SK-N-SH (cell line): Measurements from ENCODE around the gene PARD3B. TPM values are rescaled to one million over a fixed set of nuclear protein-coding genes. Genes with fewer than 3 reads are reported as not detected.

ENCODE experiments used
- CTCF ChIA-PET: fragments of 300-600, 350-600 bp; formaldehyde crosslinking; extraction: SDS; loops from one replicate; lab custom pipeline; 2021; lab: Yijun Ruan, JAX
- POLR2A ChIA-PET: fragments of 350-600 bp; sonication (Branson Sonifier 250); formaldehyde crosslinking; extraction: SDS; loops from one replicate; lab custom pipeline; 2020; ENCODE audit warnings: antibody characterized with exemption, inconsistent platforms; lab: Yijun Ruan, JAX
- DNase-seq: peaks from one replicate; pipeline ENCODE4 v3.0.0; 2012
- H2AFZ ChIP-seq: fragments of 200-600 bp; sonication (generic); 2 replicates; pipeline ENCODE4 v1.8.1; 2016; ENCODE audit warnings: antibody characterized with exemption, mild to moderate bottlenecking, low read depth
- H3F3A ChIP-seq: fragments of 200-600 bp; sonication (generic); replicated peaks from 2 replicates; pipeline ENCODE3; 2016; ENCODE audit warnings: antibody characterized with exemption, mild to moderate bottlenecking; ENCODE audit not compliant: insufficient read depth
- H3K27ac ChIP-seq, 2 experiments: fragments of 200-500 bp in 1 of 2; fragments of 200-600 bp in 1 of 2; sonication (Bioruptor generic) in 1 of 2; sonication (generic), shearing (Covaris generic) in 1 of 2; 2 replicates each; pipeline versions ENCODE4 v1.5.1 to v1.6.1; 2014 to 2016; ENCODE audit warnings: low read depth in 2 of 2, inconsistent platforms in 1 of 2, low read length in 1 of 2, mild to moderate bottlenecking in 1 of 2, mixed read lengths in 1 of 2
- H3K27me3 ChIP-seq: fragments of 200-600 bp; sonication (generic), shearing (Covaris generic); 2 replicates; pipeline ENCODE4 v1.6.1; 2016; ENCODE audit warnings: mixed run types; ENCODE audit not compliant: insufficient read depth
- H3K36me3 ChIP-seq, 2 experiments: fragments of 200-500 bp in 1 of 2; fragments of 200-600 bp in 1 of 2; sonication (Bioruptor generic) in 1 of 2; sonication (generic) in 1 of 2; replicated peaks in 1 of 2; 2 replicates each; pipeline versions ENCODE3 to v1.5.1; 2014 to 2016; ENCODE audit warnings: low read length in 1 of 2, mild to moderate bottlenecking in 1 of 2; ENCODE audit not compliant: insufficient read depth in 2 of 2, control insufficient read depth in 1 of 2
- H3K4me1 ChIP-seq, 2 experiments: fragments of 200-500 bp in 1 of 2; fragments of 200-600 bp in 1 of 2; sonication (Bioruptor generic) in 1 of 2; sonication (generic), shearing (Covaris generic) in 1 of 2; 2 replicates each; pipeline versions ENCODE4 v1.5.1 to v1.6.1; 2014 to 2016; ENCODE audit warnings: low read depth in 1 of 2, low read length in 1 of 2, mixed run types in 1 of 2; ENCODE audit not compliant: insufficient read depth in 2 of 2, control insufficient read depth in 1 of 2
- H3K4me2 ChIP-seq: fragments of 200-600 bp; sonication (generic), shearing (Covaris generic); 2 replicates; pipeline ENCODE4 v1.6.1; 2017; ENCODE audit warnings: mixed run types
- H3K4me3 ChIP-seq, 2 experiments: fragments of 200-500 bp in 1 of 2; fragments of 200-600 bp in 1 of 2; sonication (Bioruptor generic) in 1 of 2; sonication (generic), shearing (Covaris generic) in 1 of 2; 2 replicates each; pipeline versions ENCODE4 v1.5.1 to v1.8.1; 2014 to 2016; ENCODE audit warnings: low read depth in 2 of 2, inconsistent platforms in 1 of 2, low read length in 1 of 2, mild to moderate bottlenecking in 1 of 2, mixed read lengths in 1 of 2, moderate library complexity in 1 of 2
- H3K79me2 ChIP-seq: fragments of 200-600 bp; sonication (generic); 2 replicates; pipeline ENCODE4 v1.8.1; 2017; ENCODE audit warnings: mild to moderate bottlenecking; ENCODE audit not compliant: insufficient read depth
- H3K9ac ChIP-seq: fragments of 200-600 bp; sonication (generic); 2 replicates; pipeline ENCODE4 v1.6.1; 2017; ENCODE audit warnings: mixed run types
- H3K9me2 ChIP-seq: fragments of 200-600 bp; sonication (generic); 2 replicates; pipeline ENCODE4 v1.6.1; 2017; ENCODE audit warnings: mixed run types
- H3K9me3 ChIP-seq: fragments of 200-600 bp; sonication (generic); 2 replicates; pipeline ENCODE4 v1.6.1; 2017; ENCODE audit warnings: mixed run types, mild to moderate bottlenecking, moderate library complexity
- H4K20me1 ChIP-seq: fragments of 200-600 bp; sonication (generic); 2 replicates; pipeline ENCODE4 v1.6.1; 2017; ENCODE audit warnings: mild to moderate bottlenecking, mixed run types; ENCODE audit not compliant: insufficient read depth
- CTCF ChIP-seq: fragments of 200-600 bp; sonication (generic); IDR thresholded peaks from 2 replicates; pipeline ENCODE4 v1.6.1; 2017; ENCODE audit warnings: antibody characterized with exemption, mild to moderate bottlenecking, moderate library complexity
- ELF1 ChIP-seq: IDR thresholded peaks from 2 replicates; pipeline ENCODE4 v1.4.0; 2012
- EZH2phosphoT487 ChIP-seq: fragments of 200-600 bp; sonication (generic); IDR thresholded peaks from 2 replicates; pipeline ENCODE4 v1.6.1; 2017; ENCODE audit warnings: low read depth, mixed run types, mild to moderate bottlenecking, antibody characterized with exemption, moderate library complexity, borderline replicate concordance
- FOSL2 ChIP-seq: IDR thresholded peaks from 2 replicates; pipeline ENCODE4 v1.4.0; 2012; ENCODE audit warnings: low read depth, mild to moderate bottlenecking, moderate library complexity, borderline replicate concordance
- FOXJ3 ChIP-seq: sonication (generic); formaldehyde crosslinking; IDR thresholded peaks from 2 replicates; pipeline ENCODE4 v1.5.1; 2020; ENCODE audit warnings: mild to moderate bottlenecking, missing genetic modification reagents
- MEF2A ChIP-seq: IDR thresholded peaks from 2 replicates; pipeline ENCODE4 v1.4.0; 2012; ENCODE audit warnings: low read depth, borderline replicate concordance
- MXI1 ChIP-seq: IDR thresholded peaks from 2 replicates; pipeline ENCODE4 v1.6.1; 2012; ENCODE audit warnings: mild to moderate bottlenecking, low read depth, low read length, improper control_type of control experiment
- NFIC ChIP-seq: IDR thresholded peaks from 2 replicates; pipeline ENCODE4 v1.4.0; 2012; ENCODE audit warnings: borderline replicate concordance
- NRF1 ChIP-seq: IDR thresholded peaks from 2 replicates; pipeline ENCODE4 v1.6.1; 2012; ENCODE audit warnings: low read depth, mild to moderate bottlenecking, low read length
- PBX3 ChIP-seq: IDR thresholded peaks from 2 replicates; pipeline ENCODE4; 2012
- POLR2AphosphoS5 ChIP-seq: IDR thresholded peaks from 2 replicates; pipeline ENCODE4 v1.6.1; 2012; ENCODE audit warnings: low read depth, low read length
- RAD21 ChIP-seq: IDR thresholded peaks from 2 replicates; pipeline ENCODE4 v1.6.1; 2012; ENCODE audit warnings: mild to moderate bottlenecking, low read length
- RCOR1 ChIP-seq: fragments of 150-350 bp; IDR thresholded peaks from 2 replicates; pipeline ENCODE4 v1.6.1; 2017; ENCODE audit warnings: antibody characterized with exemption, low read length
- RFX5 ChIP-seq: IDR thresholded peaks from 2 replicates; pipeline ENCODE4 v1.6.1; 2012; ENCODE audit warnings: mild to moderate bottlenecking, improper control_type of control experiment, low read length
- RXRA ChIP-seq: IDR thresholded peaks from 2 replicates; pipeline ENCODE4 v1.4.0; 2012; ENCODE audit warnings: low read depth, mild to moderate bottlenecking, borderline replicate concordance
- SIN3A ChIP-seq: IDR thresholded peaks from 2 replicates; pipeline ENCODE4 v1.6.1; 2012; ENCODE audit warnings: low read depth, mild to moderate bottlenecking, low read length, moderate library complexity, borderline replicate concordance
- TAF1 ChIP-seq: IDR thresholded peaks from 2 replicates; pipeline ENCODE4 v1.6.1; 2012; ENCODE audit warnings: low read depth, mild to moderate bottlenecking, low read length, moderate library complexity, borderline replicate concordance
- TCF12 ChIP-seq: IDR thresholded peaks from 2 replicates; pipeline ENCODE4 v1.4.0; 2012
- YY1 ChIP-seq: IDR thresholded peaks from 2 replicates; pipeline ENCODE4 v1.4.0; 2012; ENCODE audit warnings: low read depth, mild to moderate bottlenecking
- WGBS: methylation state at CpG from one replicate; pipeline ENCODE4 v1.1.6; 2017; ENCODE audit warnings: low lambda C conversion rate; 5-methylcytosine and 5-hydroxymethylcytosine counted together
- polyA plus RNA-seq, 3 experiments: library from polyadenylated mRNA; depleted of rRNA; stranded (reverse); fragments of >200 nt; gene quantifications; 2 replicates each; pipeline ENCODE4 v1.2.3, GENCODE V29; 2012
- TF ChIP-seq, protein P1 (sequence below): IDR thresholded peaks from 2 replicates; pipeline ENCODE4 v1.4.0; 2012; ENCODE audit warnings: low read depth, borderline replicate concordance
- TF ChIP-seq, protein P2 (sequence below): IDR thresholded peaks from 2 replicates; pipeline ENCODE4 v1.4.0; 2012; ENCODE audit warnings: low read depth, borderline replicate concordance

Gene PARD3B
- polyA plus RNA-seq, 1 of the 3 experiments (the other 2 are of a cell fraction) = 0.87 TPM

GRCh38 chr2:205383601-205384000 lies 838.3 kb downstream of the PARD3B start:
- ChIA-PET POLR2A (no interaction called here), CTCF (interaction anchor here (1.0 kb wide), 1 partner anchor 21 kb away, joined by 3 read pairs; no protein-coding TSS in a partner anchor)
- no peak overlapping the region for H3K9ac ChIP-seq
- no peak overlapping the region for H2AFZ ChIP-seq
- H3K36me3 ChIP-seq = no peaks in the 10 kb centered on the region
- no peaks in the 10 kb centered on the region for H3K9me2 ChIP-seq
- H3K4me3 ChIP-seq = no peak overlapping the region
- no peak for TF ChIP-seq TAF1
- TF ChIP-seq TCF12 = peak; percentile 80
- TF ChIP-seq CTCF = no peak
- TF ChIP-seq RXRA = no peak
- TF ChIP-seq RAD21 = no peak
- TF ChIP-seq PBX3 = peak; percentile 38; the same call in 1 of the 2 replicates
- no peak for TF ChIP-seq RCOR1
- no peaks in the 10 kb centered on the region for H4K20me1 ChIP-seq
- peak overlapping the region in 1 of 2 experiments; percentile 60; a peak in 1 of 4 replicates for H3K27ac ChIP-seq
- H3K79me2 ChIP-seq = no peaks in the 10 kb centered on the region
- no peaks in the 10 kb centered on the region for H3K27me3 ChIP-seq
- H3K4me2 ChIP-seq = no peak overlapping the region
- no peak for DNase-seq
- peaks cover 3 to 14% of the 10 kb centered on the region in 2 experiments; a peak in 3 of 4 replicates for H3K4me1 ChIP-seq
- WGBS = 69% methylated on average over 2 of the region's 2 CpGs
- H3F3A ChIP-seq = no peaks in the 10 kb centered on the region
- H3K9me3 ChIP-seq = no peaks in the 10 kb centered on the region

- no peaks in the 10 kb centered on the region for H4K20me1 ChIP-seq
- 51% methylated on average over 3 of the region's 3 CpGs for WGBS
- H3K4me1 ChIP-seq = peaks cover 7 to 14% of the 10 kb centered on the region in 2 experiments; a peak in 3 of 4 replicates
- POLR2A ChIA-PET = interaction anchor here (0.9 kb wide), 1 partner anchor 12 kb away, joined by 4 read pairs; no protein-coding TSS in a partner anchor
- H3F3A ChIP-seq = no peaks in the 10 kb centered on the region
- H3K27me3 ChIP-seq = no peaks in the 10 kb centered on the region
- H2AFZ ChIP-seq = no peak overlapping the region
- CTCF ChIA-PET = interaction anchor here (1.2 to 3.7 kb wide), 4 partner anchors 11 to 289 kb away, joined by 3 to 9 read pairs (median 4); no protein-coding TSS in a partner anchor
- no peaks in the 10 kb centered on the region for H3K9me2 ChIP-seq
- no peak overlapping the region for H3K4me3 ChIP-seq
- H3K79me2 ChIP-seq = no peaks in the 10 kb centered on the region
- H3K9ac ChIP-seq = no peak overlapping the region
- H3K36me3 ChIP-seq = no peaks in the 10 kb centered on the region
- no peaks in the 10 kb centered on the region for H3K9me3 ChIP-seq
- H3K27ac ChIP-seq = peak overlapping the region in 1 of 2 experiments; percentile 77; a peak in 2 of 4 replicates
- peak; percentile 3 for DNase-seq
- no peak overlapping the region for H3K4me2 ChIP-seq
- peak; percentile 93 for TF ChIP-seq TCF12
- no peak for TF ChIP-seq YY1
- no peak for TF ChIP-seq SIN3A
- TF ChIP-seq, protein P1, sequence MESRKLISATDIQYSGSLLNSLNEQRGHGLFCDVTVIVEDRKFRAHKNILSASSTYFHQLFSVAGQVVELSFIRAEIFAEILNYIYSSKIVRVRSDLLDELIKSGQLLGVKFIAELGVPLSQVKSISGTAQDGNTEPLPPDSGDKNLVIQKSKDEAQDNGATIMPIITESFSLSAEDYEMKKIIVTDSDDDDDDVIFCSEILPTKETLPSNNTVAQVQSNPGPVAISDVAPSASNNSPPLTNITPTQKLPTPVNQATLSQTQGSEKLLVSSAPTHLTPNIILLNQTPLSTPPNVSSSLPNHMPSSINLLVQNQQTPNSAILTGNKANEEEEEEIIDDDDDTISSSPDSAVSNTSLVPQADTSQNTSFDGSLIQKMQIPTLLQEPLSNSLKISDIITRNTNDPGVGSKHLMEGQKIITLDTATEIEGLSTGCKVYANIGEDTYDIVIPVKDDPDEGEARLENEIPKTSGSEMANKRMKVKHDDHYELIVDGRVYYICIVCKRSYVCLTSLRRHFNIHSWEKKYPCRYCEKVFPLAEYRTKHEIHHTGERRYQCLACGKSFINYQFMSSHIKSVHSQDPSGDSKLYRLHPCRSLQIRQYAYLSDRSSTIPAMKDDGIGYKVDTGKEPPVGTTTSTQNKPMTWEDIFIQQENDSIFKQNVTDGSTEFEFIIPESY = peak; percentile 67; the same call in 1 of the 2 replicates
- TF ChIP-seq RXRA = peak; percentile 87; the same call in 1 of the 2 replicates
- TF ChIP-seq MEF2A = peak; percentile 29; the same call in 1 of the 2 replicates
- peak; percentile 94 for TF ChIP-seq NFIC
- TF ChIP-seq FOXJ3 (CRISPR knock-in tag) = no peak
- TF ChIP-seq RFX5 = no peak
- no peak for TF ChIP-seq MXI1
- no peak for TF ChIP-seq TAF1
- TF ChIP-seq EZH2phosphoT487 = no peak
- TF ChIP-seq ELF1 = no peak
- TF ChIP-seq NRF1 = no peak
- no peak for TF ChIP-seq FOSL2
- TF ChIP-seq, protein P2, sequence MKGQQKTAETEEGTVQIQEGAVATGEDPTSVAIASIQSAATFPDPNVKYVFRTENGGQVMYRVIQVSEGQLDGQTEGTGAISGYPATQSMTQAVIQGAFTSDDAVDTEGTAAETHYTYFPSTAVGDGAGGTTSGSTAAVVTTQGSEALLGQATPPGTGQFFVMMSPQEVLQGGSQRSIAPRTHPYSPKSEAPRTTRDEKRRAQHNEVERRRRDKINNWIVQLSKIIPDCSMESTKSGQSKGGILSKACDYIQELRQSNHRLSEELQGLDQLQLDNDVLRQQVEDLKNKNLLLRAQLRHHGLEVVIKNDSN = no peak
- no peak for TF ChIP-seq RCOR1
- peak; percentile 88 for TF ChIP-seq PBX3
- peak; percentile 60 for TF ChIP-seq POLR2AphosphoS5
Observed at GRCh38 chr2:205386109-205386508, 840.8 kb downstream of the PARD3B start.
